ENCODE measurements around the gene CLCN4.

Gene CLCN4

GRCh38 chrX:10130354-10130753 is 26.4 kb upstream of the CLCN4 start:
- no peak for FAIRE-seq

DNA sequence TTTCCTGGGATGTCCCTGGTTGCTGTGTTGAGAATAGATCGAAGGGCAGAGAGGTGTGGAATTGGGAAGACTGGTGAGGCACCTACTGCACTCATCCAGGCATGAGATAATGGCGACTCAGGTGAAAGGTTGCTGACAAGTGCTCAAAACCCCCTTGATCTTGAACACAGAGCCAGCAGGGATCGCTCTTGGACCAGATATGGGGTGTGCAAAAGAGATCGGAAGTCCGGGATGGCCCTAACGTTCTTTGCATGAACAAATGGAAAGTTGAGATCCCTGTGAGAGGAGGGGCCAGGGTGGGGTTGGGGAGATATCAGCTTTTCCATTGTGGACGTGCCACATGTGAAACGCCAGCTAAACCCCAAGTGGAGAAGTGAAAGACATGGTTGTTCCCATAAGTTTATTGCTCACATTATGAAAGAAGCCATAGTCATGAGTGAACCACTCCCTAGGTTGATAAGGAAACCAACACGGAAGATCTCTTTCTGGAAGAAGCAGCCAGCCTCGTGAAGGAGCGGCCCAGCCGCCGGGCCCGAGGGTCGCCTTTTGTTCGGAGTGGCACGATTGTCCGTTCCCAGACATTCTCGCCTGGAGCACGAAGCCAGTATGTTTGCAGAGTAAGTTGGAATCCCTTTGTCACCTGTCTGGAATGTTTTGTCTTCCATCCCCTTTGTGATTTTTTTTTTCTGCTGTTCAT is 22.6 kb upstream of the CLCN4 start:
- FAIRE-seq: no peak

GRCh38 chrX:10134921-10135320 is 21.9 kb upstream of the CLCN4 start:
- no peak for FAIRE-seq

DNA sequence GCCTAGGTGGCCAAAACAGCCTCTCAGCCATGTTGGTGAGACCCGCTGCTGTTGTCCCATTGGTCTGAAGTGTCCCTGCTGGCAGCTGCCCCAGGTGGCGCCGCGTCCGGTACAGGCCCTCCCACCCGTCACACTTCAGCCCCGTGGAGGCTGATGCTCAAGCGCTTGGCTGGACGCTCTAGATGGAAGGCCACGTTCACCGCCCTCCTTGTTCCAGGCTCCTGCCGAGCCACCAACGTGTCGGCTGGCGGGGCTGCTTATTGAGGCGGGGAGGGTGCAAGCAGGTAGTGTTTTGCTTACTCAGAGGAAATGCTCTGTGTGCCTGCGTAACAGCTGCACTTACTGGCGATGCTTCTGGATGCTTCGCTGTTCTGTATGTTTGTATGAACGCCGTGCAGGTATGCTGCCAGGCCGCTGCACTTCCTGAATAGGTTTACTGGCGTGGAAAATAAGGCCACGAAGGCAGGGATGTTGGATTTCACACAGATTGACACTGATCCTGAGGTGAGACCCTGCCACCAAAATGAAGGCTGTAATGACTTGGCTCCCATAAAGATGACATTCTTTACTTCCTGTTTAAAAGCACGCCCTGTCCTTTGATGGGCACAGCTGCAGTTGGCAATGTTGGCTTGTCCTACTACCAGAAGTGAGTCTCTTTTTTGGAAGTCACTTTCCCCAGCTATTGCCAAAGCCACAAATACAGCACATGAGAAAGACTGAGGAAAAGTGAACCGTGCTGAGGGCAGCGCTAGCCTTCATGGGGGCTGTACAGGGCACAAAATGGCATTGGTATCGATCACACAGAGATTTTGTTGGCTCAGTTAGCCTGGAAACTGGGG is 21.0 kb upstream of the CLCN4 start:
- no peak for FAIRE-seq

GRCh38 chrX:10138726-10139125 is 18.0 kb upstream of the CLCN4 start:
- no peak for FAIRE-seq

DNA sequence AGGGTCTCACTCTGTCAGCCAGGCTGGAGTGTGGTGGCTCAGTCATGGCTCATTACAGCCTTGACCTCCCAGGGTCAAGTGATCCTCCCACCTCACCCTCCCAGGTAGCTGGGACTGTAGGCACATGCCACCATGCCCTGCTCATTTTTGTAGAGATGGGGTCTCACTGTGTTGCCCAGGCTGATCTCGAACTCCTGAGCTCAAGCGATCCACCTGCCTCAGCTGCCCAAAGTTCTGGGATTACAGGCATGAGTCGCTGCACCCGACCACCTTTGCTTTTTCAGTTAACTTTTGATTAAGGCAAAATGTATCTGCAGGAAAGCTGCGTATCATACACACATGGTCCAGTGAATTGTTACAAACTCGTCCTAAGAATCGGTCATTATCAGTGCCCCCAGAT is 16.5 kb upstream of the CLCN4 start:
- FAIRE-seq: no peak

GRCh38 chrX:10142041-10142599 is 14.7 kb upstream of the CLCN4 start:
- FAIRE-seq: no peak

GRCh38 chrX:10143071-10143983 is 13.4 kb upstream of the CLCN4 start:
- FAIRE-seq: no peak

DNA sequence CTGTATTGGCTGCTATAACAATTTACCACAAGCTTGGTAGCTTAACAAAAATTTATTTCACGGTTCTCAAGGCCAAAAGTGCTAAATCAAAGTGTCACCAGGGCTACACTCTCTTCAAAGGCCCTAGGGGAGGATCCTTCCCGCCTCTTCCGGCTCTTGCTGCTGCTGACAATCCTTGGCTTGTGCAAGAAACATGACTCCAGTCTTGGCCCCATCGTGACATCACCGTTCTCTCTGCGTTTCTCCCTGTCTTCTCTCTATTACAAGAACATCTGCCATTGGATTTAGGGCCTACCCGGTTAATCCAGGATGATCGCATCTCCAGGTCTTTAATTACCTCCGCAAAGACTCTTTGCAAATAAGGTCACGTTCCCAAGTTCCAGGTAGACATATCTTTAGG is 10.4 kb upstream of the CLCN4 start:
- FAIRE-seq: no peak

GRCh38 chrX:10152086-10152485 is 4.7 kb upstream of the CLCN4 start:
- no peak for FAIRE-seq

DNA sequence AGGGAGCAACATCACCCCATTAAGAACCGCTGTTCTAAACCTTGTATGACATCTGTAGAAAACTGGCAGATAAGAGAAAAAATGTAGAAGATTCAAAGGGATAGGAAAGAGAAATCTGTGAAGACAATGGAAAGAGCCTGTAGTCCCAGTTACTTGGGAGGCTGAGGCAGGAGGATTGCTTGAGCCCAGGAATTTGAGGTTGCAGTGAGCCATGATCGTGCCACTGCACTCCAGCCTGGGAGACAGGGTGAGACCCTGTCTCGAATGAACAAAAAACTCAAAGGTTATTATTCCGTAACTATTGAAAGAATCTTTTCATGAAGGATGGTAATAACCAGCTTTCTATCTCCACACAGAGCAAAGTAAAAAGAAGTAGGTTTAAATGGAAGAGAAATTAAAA is 1.6 kb upstream of the CLCN4 start:
- FAIRE-seq: no peak

GRCh38 chrX:10157032-10157341 is 212 bp downstream of the CLCN4 start:
- FAIRE-seq: no peak

DNA sequence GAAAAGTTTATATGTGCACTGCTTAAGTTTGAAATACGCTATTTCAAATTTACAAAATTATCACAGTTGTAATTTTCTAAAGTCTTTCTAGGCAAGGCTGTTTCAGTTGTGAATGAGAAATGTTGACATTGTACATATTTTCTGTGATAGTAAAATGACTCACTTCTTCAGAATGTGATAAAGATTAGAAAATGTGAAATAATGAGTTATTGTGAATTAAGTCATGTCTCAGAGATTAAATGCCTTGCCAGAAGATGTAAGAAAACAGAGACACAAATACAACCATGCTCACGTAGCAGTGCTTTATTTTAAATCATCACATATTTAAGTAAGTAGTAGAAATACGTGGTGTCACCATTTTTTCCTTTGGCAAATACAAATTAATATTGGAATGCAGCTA is 768 bp downstream of the CLCN4 start:
- FAIRE-seq: no peak

DNA sequence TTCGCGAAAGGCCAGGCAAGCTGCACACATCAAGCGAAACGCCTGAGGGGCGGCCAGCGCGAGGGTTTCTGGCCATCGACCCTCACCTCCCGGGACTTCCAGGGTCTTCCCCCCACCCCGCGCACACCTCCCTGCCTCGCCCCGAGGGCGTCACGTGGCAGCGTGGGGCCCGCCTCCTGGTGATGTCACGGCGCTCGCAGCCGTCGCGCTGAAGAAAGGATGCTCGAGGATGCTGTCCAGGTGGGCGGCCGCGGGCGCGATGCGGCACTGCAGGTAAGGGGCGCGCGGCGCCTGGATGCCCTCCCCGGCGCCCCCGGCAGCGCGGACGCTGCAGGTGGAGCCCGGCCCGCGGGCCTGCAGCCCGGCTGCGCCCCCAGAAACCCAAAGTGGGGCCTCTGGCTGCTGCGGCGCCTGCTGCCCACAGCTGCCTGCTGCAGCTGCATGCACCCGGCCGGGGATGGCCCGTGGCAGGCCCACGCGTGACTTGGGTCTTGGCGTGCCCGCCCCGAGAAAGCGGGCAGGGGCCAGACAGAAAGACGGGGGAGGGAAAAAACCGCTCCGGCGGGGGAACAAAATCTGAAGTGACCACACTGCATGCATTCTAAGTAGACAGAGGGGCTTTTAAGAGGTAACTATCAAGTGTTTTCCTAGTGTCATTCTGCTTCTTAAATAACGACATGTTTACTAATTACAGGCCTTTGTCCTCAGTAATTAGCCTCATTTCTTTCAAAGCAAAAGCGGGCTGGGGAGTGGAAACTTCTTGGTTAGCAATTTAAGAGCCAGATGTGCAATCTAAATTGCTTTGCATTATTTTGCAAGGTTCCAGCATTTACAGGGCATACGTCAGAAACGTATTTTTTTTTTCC is 1.7 kb downstream of the CLCN4 start:
- no peak for FAIRE-seq

DNA sequence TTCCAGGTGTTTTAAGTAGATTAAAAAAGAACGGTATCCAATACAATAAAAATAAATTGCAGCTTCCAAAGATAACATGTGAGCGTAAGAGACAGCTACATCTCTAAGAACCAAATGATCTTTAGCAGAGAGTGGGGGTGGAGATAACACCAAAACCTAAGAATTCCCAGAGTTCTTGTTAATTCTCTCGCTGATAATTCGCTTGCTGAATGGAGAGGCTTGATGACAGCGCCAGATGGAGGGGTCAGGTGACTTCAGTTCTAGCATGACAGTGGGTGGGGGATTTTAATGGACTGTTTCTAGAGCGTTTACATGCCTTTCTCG is 2.3 kb downstream of the CLCN4 start:
- FAIRE-seq: no peak

DNA sequence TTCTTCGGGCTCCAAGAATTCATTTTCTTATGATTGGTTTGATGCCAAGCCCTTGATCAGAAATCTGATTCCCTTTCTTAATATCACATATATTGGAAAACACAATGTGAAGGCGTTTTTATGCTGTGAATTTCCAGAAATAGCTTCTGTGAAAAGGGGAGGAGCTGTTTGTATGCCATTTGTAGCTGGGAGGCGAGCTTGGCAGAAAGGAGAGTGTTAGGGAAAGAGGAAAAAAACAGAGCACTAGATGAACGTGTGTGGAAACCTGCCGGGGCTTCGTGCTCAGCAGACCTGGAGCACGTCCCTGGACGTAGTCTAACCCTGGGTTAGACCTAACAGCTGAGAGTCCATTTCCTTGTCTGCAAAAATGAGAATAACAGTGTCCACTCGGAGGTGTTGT is 3.4 kb downstream of the CLCN4 start:
- FAIRE-seq: no peak

DNA sequence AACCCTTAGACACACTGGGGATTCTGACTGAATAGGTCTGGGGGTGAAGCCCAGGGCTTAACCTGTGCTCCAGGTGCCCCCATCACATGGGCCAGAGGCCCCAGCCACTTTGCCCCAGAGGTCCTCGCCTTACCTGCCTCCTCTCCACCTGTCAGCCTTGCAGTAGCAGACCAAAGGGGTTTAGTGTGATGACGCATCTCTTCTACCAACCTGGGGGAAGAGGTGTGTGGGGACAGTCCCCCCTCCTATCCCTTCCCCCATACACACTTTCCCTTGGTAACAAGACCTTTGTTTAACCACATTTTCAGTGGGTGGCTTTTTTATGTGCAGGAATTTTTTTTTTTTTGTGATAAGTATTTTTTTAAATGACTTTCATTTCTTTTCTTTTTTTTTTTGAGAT is 6.3 kb downstream of the CLCN4 start:
- no peak for FAIRE-seq

- FAIRE-seq: no peak
Measured at GRCh38 chrX:10164879-10165278, 8.1 kb downstream of the CLCN4 start.

GRCh38 chrX:10165580-10166247 is 8.9 kb downstream of the CLCN4 start:
- no peak for FAIRE-seq

GRCh38 chrX:10166248-10166716 is 9.5 kb downstream of the CLCN4 start:
- no peak for FAIRE-seq

- FAIRE-seq: no peak
Measured at GRCh38 chrX:10166731-10167151, 10.0 kb downstream of the CLCN4 start.

GRCh38 chrX:10167573-10167972 is 10.8 kb downstream of the CLCN4 start:
- FAIRE-seq: no peak

Data from colon (tissue), 2 donors.